ENCODE data around the gene AURKB.

AURKB gene

DNA sequence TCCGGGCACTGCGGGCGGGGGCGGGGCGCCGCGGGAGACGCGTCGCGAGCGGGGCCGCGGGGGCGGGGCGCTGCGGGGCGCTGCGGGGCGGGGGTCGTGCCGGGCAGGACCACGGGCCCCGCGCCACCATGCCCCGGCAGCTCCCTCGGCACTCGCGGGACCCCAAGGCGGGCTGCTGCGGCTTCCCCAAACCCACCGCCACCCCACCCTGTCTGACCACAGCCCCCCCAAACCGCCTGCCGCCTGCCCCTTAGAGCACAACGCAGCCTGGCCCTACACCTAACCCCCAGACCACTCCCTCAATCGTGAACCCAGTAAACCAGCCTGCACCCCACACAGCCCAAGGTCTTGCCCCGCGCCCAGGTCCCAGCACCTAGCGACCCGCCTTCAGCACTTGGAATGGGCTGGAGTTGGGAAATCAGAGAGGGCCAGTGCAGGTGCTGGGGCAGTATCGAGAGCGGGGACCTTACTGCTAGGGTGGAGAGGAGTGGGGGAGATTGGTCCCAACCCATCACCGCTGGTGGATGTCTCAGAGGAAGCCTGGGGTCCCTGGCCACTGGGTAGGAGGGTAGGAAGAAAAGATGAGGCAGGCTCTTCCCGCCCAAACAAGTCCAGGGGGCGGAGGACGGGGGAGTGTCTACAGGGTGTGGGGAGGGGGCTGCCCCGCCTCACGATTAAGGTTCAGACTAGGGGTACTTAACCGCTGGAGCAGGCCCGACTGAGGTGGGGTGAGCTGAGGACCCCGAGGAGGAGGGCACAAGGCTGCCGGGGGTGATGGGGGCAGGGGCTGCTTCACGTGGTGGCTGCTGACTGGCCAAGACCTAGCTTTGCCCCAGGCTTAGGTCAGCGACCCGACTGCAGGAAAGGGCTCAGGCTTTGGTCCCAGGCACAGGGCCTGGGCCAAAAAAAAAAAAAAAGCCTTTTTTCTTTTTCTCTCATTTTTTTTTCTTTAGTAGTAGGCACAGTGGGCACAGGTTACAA lies 47.1 kb downstream of the AURKB start:
- Mint-ChIP-seq H3K36me3 (ENCODE audit: low read depth) (peaks cover 30% of the 10 kb centered on the region), H3K9me3 (no peaks in the 10 kb centered on the region), H3K4me3 (peak overlapping the region; percentile 81), H3K4me1 (ENCODE audit: low read depth) (peaks cover 61% of the 10 kb centered on the region), H3K27ac (peak overlapping the region; percentile 97), H3K27me3 (no peaks in the 10 kb centered on the region)

DNA sequence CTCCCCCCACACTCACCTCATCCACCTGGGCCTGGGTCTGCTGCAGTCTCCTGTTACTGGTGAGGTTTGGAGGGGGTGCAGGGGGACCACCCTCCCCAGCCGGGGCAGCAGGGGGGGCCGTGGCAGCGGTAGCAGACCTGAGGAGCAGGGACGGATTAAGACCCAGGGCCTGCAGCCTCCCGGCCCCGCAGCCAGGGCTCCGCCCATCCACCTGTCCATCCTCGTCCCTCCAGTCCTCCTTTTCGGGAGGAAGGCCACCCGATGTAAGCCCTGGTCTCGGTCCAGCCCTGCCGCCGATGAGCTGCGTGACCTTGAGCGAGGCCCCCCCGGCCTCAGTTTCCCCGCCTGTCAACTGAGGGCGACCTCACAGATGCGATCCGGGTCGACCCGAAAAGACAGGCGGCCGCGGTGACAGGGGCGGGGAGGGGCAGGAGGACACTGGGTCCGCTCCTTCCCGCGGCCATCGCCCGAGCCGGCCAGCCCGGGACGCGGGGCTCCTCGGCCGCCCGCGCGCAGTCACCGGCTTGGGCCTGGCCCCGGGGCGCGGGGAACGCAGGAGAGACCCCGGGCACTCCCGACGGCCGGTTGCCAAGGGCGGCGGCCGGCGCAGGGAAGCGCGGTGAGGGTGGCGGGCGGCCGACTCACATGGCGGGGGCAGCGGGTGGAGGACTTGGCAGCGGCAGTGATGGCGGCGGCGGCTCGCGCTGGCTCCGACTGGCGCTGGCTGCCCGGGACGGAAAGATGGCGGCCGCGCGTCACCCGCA lies 48.0 kb downstream of the AURKB start, which contains the start of gene VAMP2:
TSS of gene VAMP2 (minus strand) at position 716 of the 764 bp plus-strand sequence. CDS start at position 647, 69 bp downstream.
- Mint-ChIP-seq H3K4me1 (ENCODE audit: low read depth) (peaks cover 61% of the 10 kb centered on the region), H3K27me3 (no peaks in the 10 kb centered on the region), H3K9me3 (no peaks in the 10 kb centered on the region), H3K4me3 (peak within 1 kb of the TSS; percentile 89), H3K27ac (peak within 1 kb of the TSS; percentile 97), H3K36me3 (ENCODE audit: low read depth) (peaks cover 30% of the 10 kb centered on the region)

DNA sequence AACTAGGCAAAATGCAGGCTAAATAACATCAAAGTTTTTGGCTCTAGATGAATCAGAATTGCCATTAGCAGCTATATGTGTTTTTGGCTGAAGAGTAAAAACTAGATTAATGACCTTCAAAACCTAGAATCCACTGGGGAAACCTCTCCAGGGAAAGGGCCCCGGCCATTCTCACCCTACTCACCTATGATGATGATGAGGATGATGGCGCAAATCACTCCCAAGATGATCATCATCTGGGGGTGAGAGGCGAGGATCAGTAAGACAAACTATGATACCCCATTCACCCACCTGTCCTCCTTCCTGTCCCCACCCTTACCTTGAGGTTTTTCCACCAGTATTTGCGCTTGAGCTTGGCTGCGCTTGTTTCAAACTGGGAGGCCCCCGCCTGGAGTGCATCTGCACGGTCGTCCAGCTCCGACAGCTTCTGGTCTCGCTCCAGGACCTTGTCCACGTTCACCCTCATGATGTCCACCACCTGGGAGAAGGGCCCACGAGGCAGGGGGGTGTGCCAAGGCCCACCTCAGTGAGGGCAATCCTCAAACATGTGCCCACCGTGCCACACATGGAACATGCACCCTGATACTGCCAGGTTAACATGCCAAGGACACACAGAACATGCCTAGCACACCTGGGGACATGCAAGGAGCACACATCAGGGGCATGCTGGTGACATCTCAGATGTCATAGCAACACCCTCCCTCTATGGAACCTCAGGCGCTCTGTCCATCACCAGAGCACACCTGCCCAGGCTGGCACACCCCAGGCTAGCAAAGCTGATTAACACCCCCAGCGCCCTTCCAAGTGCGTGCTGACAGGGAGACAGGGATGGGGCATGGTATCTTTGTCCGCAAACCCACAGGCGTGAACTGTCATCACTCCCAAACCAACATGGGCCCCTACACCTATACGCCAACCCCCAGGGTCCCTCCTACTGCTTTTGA lies 48.8 kb downstream of the AURKB start:
- Mint-ChIP-seq H3K27ac (peak overlapping the region; percentile 96), H3K36me3 (ENCODE audit: low read depth) (peaks cover 30% of the 10 kb centered on the region), H3K4me3 (peak overlapping the region; percentile 89), H3K27me3 (no peaks in the 10 kb centered on the region), H3K4me1 (ENCODE audit: low read depth) (peaks cover 61% of the 10 kb centered on the region), H3K9me3 (no peaks in the 10 kb centered on the region)

DNA sequence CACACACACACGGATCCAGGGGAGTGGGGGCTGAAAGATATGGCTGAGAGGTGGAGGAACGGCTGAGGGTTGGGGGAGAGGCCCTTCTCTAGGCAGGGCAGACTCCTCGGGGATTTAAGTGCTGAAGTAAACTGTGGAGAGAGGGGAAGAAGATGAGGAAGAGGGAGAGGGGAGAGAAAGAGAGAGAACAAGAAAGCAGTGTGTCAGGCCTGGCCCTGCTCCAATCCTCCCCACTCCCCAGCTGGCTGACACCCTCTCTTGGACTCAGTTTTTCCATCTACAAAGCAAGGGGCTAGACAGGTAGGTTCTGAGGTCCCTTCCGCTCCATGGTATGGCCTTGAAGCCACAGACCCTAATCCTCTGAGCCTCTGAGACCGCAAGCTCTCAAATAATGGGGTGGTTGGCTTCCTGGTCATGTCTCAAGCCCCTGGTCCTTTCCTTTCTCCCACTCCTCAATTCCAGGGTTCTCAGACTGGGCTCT lies 49.6 kb downstream of the AURKB start:
- Mint-ChIP-seq H3K9me3 (no peaks in the 10 kb centered on the region), H3K4me1 (ENCODE audit: low read depth) (peaks cover 61% of the 10 kb centered on the region), H3K4me3 (peak overlapping the region; percentile 89), H3K27me3 (no peaks in the 10 kb centered on the region), H3K36me3 (ENCODE audit: low read depth) (peaks cover 30% of the 10 kb centered on the region), H3K27ac (peak overlapping the region; percentile 96)

DNA sequence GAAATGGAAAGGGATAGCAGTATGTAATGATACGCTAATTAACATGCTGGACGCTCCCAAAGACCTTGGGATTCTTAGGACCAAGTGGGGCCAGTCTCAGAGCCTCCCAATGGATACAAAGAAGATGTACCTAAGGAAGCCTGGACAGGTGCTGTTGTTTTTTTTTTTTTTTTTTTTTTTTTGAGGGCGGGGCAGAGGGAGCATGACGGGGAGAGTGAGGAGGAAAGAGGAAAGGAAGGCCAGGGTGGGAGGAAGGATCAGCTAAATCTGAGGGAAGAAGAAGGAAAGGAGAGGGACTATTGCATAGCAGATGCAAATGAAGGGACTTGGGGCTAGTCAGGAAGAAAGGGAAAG lies 50.2 kb downstream of the AURKB start:
- Mint-ChIP-seq H3K9me3 (no peaks in the 10 kb centered on the region), H3K4me3 (peak overlapping the region; percentile 74), H3K36me3 (ENCODE audit: low read depth) (peaks cover 30% of the 10 kb centered on the region), H3K27ac (peak overlapping the region; percentile 96), H3K27me3 (no peaks in the 10 kb centered on the region), H3K4me1 (ENCODE audit: low read depth) (peaks cover 60% of the 10 kb centered on the region)

DNA sequence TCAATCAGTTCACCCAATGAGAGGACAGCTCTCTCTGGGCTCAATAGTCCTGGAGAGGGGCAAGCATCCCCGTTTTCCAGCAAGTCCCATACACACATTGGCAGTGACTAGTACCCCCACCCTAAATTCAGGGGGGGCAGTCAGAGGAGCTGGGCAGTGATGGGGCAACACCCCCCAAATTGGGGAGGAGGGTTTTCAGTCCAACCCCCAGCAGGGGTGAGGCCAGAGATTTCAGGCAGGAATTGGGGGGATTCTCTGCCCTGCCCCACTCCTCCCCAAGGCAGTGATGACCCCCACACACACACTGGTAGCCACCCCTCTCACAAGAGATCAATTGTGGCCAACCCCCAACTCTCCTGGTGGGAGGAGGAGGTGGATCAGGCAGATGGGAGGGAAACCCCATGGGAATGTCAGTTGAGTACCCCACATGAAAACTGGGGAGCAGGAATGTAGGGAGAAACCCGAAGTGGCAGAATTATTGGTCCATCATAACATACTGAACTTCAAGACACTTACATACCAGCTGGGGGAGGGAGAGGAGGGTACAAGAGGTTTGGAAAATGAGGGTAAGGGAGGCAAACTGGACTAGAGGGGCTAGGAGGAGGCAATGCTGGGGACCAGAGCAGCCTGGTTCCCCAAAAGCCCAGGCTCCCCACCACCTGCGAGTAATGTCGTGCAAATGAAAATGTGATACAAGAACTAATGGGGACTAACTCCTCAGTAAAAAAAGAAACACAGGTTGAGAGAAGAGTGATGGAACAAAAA lies 50.7 kb downstream of the AURKB start:
- H3K9me3 Mint-ChIP-seq: no peaks in the 10 kb centered on the region
- H3K36me3 Mint-ChIP-seq (ENCODE audit: low read depth): peaks cover 30% of the 10 kb centered on the region
- peak overlapping the region; percentile 74 for H3K4me3 Mint-ChIP-seq
- peak overlapping the region; percentile 96 for H3K27ac Mint-ChIP-seq
- peaks cover 54% of the 10 kb centered on the region for H3K4me1 Mint-ChIP-seq (ENCODE audit: low read depth)
- H3K27me3 Mint-ChIP-seq: no peaks in the 10 kb centered on the region

DNA sequence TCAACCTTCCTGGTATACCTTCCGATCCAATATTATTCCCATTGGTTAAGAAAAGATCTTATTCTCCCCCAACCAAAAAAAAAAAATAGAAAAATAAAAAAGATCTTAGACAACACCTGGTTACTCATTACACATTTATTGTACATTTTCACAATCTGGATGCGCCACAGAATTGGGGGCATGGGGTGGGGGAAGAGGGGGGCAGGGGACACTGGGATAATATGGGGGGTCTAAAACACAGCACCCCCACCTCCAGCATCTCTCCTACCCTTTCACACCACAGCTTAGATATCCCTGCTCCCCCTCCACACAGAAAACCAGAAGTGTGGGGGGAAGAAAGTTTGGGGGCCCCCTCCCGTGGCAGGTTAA lies 51.4 kb downstream of the AURKB start:
- Mint-ChIP-seq H3K27me3 (no peaks in the 10 kb centered on the region), H3K27ac (peak overlapping the region; percentile 96), H3K9me3 (no peaks in the 10 kb centered on the region), H3K4me3 (peak overlapping the region; percentile 52), H3K36me3 (ENCODE audit: low read depth) (peaks cover 30% of the 10 kb centered on the region), H3K4me1 (ENCODE audit: low read depth) (peaks cover 48% of the 10 kb centered on the region)

DNA sequence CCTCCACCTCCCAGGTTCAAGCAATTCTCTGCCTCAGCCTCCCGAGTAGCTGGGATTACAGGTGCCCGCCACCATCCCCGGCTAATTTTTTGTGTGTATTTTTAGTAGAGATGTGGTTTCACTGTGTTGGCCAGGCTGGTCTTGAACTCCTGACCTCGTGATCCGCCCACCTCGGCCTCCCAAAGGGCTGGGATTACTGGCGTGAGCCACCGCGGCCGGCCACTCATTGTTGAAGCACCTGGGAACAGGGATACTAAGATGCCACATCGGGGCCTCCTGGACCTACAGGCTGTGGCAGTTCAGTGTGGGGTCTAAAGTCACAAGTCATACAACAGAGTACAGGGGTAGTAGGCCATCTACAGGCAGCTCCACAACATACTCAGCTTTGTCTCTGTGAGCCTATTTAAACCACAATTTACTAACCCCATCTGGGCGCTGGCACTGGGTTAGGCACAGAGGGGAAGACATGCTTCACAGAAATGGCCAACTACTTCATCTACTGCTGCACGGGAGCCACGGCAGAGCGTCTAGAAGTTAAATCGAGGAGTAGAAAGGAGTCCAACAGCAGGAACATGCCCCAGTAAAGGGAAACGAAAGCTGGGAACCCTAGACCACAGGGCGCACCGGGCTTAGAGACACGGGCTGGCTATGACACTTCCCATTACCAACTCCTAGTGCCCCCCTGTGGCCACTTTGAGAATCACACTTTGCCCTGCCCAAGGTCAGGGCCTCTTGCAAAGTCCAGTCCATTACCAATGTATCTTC lies 51.9 kb downstream of the AURKB start:
- H3K36me3 Mint-ChIP-seq (ENCODE audit: low read depth): peaks cover 30% of the 10 kb centered on the region
- H3K27ac Mint-ChIP-seq: peak overlapping the region; percentile 85
- H3K4me3 Mint-ChIP-seq: peak overlapping the region; percentile 52
- H3K4me1 Mint-ChIP-seq (ENCODE audit: low read depth): peaks cover 42% of the 10 kb centered on the region
- H3K27me3 Mint-ChIP-seq: no peaks in the 10 kb centered on the region
- H3K9me3 Mint-ChIP-seq: no peaks in the 10 kb centered on the region

DNA sequence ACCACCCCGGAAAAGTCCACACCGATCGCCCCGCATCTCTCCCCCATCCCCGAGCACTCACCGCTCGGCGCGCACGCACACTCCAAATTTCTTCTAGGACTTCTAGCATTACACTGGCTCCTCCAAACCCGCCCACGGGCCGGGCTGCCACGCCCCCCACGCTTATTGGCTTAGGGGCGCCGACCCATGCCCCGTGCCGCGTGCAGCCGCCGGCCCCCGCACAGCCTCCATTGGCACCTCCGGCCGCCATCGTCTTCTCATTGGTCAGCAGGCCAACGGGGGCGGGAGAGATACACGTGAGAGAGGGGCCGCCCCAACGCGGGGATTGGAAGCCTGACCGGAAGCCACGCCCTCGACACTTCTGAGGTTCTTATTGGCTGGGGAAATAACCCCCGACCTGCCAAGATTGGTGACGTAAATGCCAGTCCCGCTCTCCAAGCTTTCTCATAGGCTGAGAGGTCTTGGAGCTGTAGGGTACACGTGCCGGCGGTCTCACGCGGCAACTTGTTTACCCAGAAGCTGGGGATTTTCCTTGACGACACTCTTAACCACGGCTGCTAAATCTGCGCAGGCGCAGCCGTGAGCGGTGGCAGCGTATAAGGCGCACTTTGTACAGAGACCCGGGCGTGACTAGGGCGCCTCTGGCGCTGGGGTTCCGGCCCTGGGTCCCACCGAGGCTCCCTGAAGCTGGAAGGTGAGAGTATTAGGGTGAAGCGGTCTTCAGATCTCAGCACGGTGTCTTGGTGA lies 54.0 kb downstream of the AURKB start:
- H3K27ac Mint-ChIP-seq: no peak overlapping the region
- peaks cover 27% of the 10 kb centered on the region for H3K36me3 Mint-ChIP-seq (ENCODE audit: low read depth)
- peaks cover 35% of the 10 kb centered on the region for H3K4me1 Mint-ChIP-seq (ENCODE audit: low read depth)
- H3K27me3 Mint-ChIP-seq: no peaks in the 10 kb centered on the region
- H3K4me3 Mint-ChIP-seq: no peak overlapping the region
- no peaks in the 10 kb centered on the region for H3K9me3 Mint-ChIP-seq

DNA sequence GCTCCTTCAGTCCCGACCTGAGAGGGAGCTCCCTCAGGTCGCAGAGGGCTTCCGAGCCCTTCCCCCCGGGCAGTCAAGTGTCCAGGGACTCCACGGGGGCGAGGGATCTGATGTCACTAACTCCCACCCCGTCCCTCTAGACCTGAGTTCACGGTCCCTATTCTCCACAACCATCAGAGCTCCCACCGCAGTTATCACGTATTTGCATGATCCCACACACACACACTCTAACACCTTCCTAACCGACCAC lies 54.5 kb downstream of the AURKB start:
- H3K27ac Mint-ChIP-seq: no peak overlapping the region
- H3K9me3 Mint-ChIP-seq: no peaks in the 10 kb centered on the region
- H3K4me1 Mint-ChIP-seq (ENCODE audit: low read depth): peaks cover 34% of the 10 kb centered on the region

DNA sequence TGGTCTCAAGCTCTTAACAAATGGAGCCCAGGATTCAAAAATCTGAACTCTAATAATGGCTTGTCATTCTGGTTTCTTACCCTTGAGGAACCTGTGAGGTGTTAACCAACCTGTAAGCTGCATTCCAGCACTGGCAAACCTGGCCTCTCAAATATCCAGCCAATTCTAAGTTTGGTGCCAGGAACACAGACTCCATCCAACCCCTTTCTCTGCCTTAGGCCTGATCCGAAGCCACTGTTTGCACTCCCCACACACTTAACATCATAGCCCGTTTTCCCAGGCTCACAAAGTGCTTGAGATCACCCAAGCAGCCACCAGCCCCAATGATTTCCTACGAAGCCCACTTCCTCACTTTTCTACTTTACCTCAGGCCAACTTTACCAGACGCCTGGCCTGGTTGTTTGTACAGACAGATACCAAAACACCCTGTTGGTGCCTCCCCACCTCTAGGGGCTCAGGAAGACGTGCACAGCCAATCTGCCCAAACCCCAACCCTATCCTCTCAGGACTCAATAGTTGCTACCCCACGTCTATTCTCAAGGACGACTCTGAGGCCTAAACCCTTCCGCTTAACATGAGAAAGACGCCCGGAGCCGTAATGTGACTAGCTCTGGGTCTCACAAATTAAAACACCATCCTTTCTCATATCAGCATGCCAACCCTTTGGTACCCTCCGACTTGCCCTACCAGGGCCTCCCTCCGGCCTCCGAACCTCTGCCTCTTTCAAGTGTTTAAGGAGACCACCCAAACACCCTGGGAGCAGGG lies 55.0 kb downstream of the AURKB start:
- H3K27me3 Mint-ChIP-seq: no peaks in the 10 kb centered on the region
- H3K4me3 Mint-ChIP-seq: no peak overlapping the region
- H3K36me3 Mint-ChIP-seq (ENCODE audit: low read depth): peaks cover 17% of the 10 kb centered on the region

More for the DNA sequence above, 54.5 kb downstream of the AURKB start:
- Mint-ChIP-seq H3K4me3 (no peak overlapping the region), H3K27me3 (no peaks in the 10 kb centered on the region), H3K36me3 (ENCODE audit: low read depth) (peaks cover 22% of the 10 kb centered on the region)

More for the DNA sequence above, 55.0 kb downstream of the AURKB start:
- peaks cover 34% of the 10 kb centered on the region for H3K4me1 Mint-ChIP-seq (ENCODE audit: low read depth)
- no peak overlapping the region for H3K27ac Mint-ChIP-seq
- no peaks in the 10 kb centered on the region for H3K9me3 Mint-ChIP-seq
